BLaER1 (cell line): Measurements from ENCODE around the gene RXYLT1.
A peak's percentile ranks its signal among the peaks of the same experiment; 100 is the strongest.
"Not testable (repeated sequence)": the region's sequence is repeated elsewhere in the genome, so short reads cannot be mapped to it uniquely, and the experiment has no call there.

ENCODE experiments used
- H3K27ac ChIP-seq: shearing (Covaris generic); formaldehyde crosslinking; 2 replicates; pipeline ENCODE4 v1.8.1; 2022
- H3K27me3 ChIP-seq: shearing (Covaris generic); formaldehyde crosslinking; 2 replicates; pipeline ENCODE4 v1.8.1; 2022
- H3K36me3 ChIP-seq: shearing (Covaris generic); formaldehyde crosslinking; 2 replicates; pipeline ENCODE4 v1.8.1; 2022
- H3K4me1 ChIP-seq: shearing (Covaris generic); formaldehyde crosslinking; 2 replicates; pipeline ENCODE4 v1.8.1; 2022
- H3K4me2 ChIP-seq: shearing (Covaris generic); formaldehyde crosslinking; 2 replicates; pipeline ENCODE4 v1.8.1; 2022
- H3K4me3 ChIP-seq: shearing (Covaris generic); formaldehyde crosslinking; 2 replicates; pipeline ENCODE4 v1.8.1; 2022
- H3K9ac ChIP-seq: shearing (Covaris generic); formaldehyde crosslinking; 2 replicates; pipeline ENCODE4 v1.8.1; 2022
- H3K9me3 ChIP-seq: shearing (Covaris generic); formaldehyde crosslinking; 2 replicates; pipeline ENCODE4 v1.8.1; 2022
- H4K20me1 ChIP-seq: shearing (Covaris generic); formaldehyde crosslinking; 2 replicates; pipeline ENCODE4 v1.8.1; 2022
- Cebpa-rat ChIP-seq: shearing (Covaris generic); IDR thresholded peaks from 2 replicates; pipeline ENCODE4 v1.8.1; 2022

The RXYLT1 gene

GRCh38 chr12:63841571-63841970, 61.9 kb downstream of the RXYLT1 start:
- no peaks in the 10 kb centered on the region for H3K27me3 ChIP-seq
- H3K4me1 ChIP-seq, result peaks cover 12% of the 10 kb centered on the region
- H3K4me3 ChIP-seq, result no peak overlapping the region
- H3K9ac ChIP-seq, result no peak overlapping the region
- no peaks in the 10 kb centered on the region for H3K36me3 ChIP-seq
- H3K9me3 ChIP-seq, result no peaks in the 10 kb centered on the region
- H3K4me2 ChIP-seq, result no peak overlapping the region
- no peak for TF ChIP-seq Cebpa-rat
- H3K27ac ChIP-seq, result no peak overlapping the region
- no peaks in the 10 kb centered on the region for H4K20me1 ChIP-seq

DNA sequence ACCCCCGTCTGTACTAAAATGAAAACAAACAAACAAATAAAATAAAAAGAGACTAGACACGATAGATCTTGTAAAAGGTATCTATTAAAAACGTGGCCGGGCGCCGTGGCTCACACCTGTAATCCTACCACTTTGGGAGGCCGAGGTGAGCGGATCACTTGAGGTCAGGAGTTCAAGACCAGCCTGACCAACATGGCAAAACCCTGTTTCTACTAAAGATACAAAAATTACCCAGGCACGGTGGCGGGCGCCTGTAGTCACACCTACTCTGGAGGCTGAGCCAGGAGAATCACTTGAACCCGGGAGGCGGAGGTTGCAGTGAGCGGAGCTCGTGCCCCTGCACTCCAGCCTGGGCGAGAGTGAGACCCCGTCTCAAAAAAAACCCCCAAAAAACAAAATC, 63.0 kb downstream of the RXYLT1 start:
- not testable (repeated sequence) for H3K9me3 ChIP-seq, H3K4me2 ChIP-seq, H4K20me1 ChIP-seq, H3K27ac ChIP-seq, H3K9ac ChIP-seq, H3K27me3 ChIP-seq, H3K4me3 ChIP-seq, H3K36me3 ChIP-seq
- H3K4me1 ChIP-seq, result peaks cover 12% of the 10 kb centered on the region

- Histone ChIP-seq H4K20me1 (no peaks in the 10 kb centered on the region), H3K4me1 (peaks cover 12% of the 10 kb centered on the region), H3K9ac (peak overlapping the region; percentile 85), H3K4me2 (peak overlapping the region; percentile 96), H3K4me3 (peak overlapping the region; percentile 96), H3K36me3 (no peaks in the 10 kb centered on the region), H3K27ac (peak overlapping the region; percentile 58; the same call in 1 of the 2 replicates), H3K9me3 (no peaks in the 10 kb centered on the region), H3K27me3 (no peaks in the 10 kb centered on the region)
- TF ChIP-seq Cebpa-rat, result no peak
Observed at GRCh38 chr12:63843254-63843720, 63.6 kb downstream of the RXYLT1 start.

DNA sequence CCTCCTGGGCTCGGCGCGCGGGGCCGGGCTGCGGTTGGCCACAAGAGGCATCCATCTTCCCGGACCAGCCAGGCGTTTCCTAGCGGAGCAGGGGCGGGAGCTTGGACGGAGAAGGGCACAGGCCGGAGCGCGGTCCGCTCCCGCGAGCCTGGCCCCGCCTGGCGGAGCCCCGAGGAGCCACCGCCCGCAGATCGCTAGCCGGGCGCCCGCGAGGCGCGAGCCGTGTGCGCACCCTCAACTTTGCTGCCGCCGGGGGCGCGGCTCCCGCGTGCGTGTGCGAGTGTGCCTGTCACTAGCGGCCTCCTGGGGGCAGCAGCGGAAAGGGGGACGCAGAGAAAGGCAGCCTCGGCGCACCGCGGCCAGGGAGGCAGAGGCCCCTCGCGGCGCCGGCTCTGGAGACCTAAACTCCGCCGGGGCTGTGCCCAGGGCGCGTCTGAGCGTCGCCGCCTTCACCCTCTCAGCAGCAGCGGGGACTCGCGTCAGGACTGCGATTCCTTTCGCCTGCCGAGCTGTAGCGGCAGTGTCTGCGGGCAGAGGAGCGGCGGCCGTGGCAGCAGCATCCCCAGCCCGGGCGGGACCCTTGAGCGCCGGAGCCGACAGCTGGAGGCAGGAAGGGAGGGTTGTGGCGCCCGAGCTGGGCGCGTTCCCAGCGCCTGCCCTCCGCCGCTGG, 64.1 kb downstream of the RXYLT1 start:
- Histone ChIP-seq H3K36me3 (no peaks in the 10 kb centered on the region), H3K9me3 (no peaks in the 10 kb centered on the region), H3K27me3 (no peaks in the 10 kb centered on the region), H3K27ac (peak overlapping the region; percentile 72; the same call in 1 of the 2 replicates), H3K4me3 (peak overlapping the region; percentile 96), H4K20me1 (no peaks in the 10 kb centered on the region), H3K4me2 (peak overlapping the region; percentile 96), H3K4me1 (peaks cover 12% of the 10 kb centered on the region), H3K9ac (peak overlapping the region; percentile 85)
- no peak for TF ChIP-seq Cebpa-rat

- Histone ChIP-seq H3K27me3 (no peaks in the 10 kb centered on the region), H3K4me3 (peak within 1 kb of the TSS; percentile 96), H3K9me3 (no peaks in the 10 kb centered on the region), H3K9ac (peak within 1 kb of the TSS; percentile 85), H3K4me2 (peak within 1 kb of the TSS; percentile 96), H4K20me1 (no peaks in the 10 kb centered on the region), H3K27ac (peak within 1 kb of the TSS; percentile 72; the same call in 1 of the 2 replicates), H3K36me3 (no peaks in the 10 kb centered on the region), H3K4me1 (peaks cover 12% of the 10 kb centered on the region)
- TF ChIP-seq Cebpa-rat, result no peak
Observed at GRCh38 chr12:63844391-63845341, 65.0 kb downstream of the RXYLT1 start, which contains the start of gene SRGAP1. Gene SRGAP1 (plus strand): TSS chr12:63844700. CDS start chr12:63844817, 117 bp downstream.

GRCh38 chr12:63845726-63846125, 66.0 kb downstream of the RXYLT1 start:
- TF ChIP-seq Cebpa-rat, result no peak
- no peaks in the 10 kb centered on the region for H3K27me3 ChIP-seq
- H3K9ac ChIP-seq, result no peak overlapping the region
- H3K4me2 ChIP-seq, result no peak overlapping the region
- no peaks in the 10 kb centered on the region for H3K9me3 ChIP-seq
- no peaks in the 10 kb centered on the region for H4K20me1 ChIP-seq
- H3K27ac ChIP-seq, result no peak overlapping the region
- H3K4me1 ChIP-seq, result peaks cover 12% of the 10 kb centered on the region
- H3K36me3 ChIP-seq, result no peaks in the 10 kb centered on the region
- no peak overlapping the region for H3K4me3 ChIP-seq

DNA sequence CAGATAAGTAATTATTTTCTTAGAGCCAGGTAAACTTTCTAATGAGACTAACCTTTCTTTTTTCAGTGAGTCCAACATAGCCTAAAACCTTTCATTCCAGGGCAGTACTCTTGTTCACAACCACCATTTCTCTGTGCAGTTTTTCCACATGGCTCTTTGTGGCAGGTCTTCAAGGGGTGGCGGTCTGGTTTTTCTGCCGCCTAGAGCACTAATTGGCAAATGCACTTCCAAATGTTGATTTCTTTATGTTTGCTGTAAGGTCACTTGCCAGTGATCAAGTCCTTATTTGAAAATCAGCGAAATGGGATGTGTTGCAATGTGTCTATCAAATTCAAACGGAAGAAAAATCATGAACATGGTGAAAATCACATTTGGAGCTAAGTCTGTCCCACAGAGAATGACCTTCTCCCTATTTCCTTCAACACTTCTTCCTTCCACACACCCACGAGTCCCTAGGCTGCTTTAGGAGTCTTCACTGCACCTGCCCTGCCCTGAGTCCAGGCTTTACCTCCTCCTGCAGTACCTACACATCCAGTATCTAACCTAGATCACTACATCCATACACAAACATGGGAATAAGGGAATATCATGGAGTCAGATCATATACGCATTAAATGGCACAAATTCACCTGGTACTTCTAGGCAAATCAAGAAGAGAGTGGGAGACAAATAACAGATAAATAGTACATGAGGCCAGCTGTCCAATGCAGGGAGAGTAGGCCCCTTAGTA, 66.7 kb downstream of the RXYLT1 start:
- Histone ChIP-seq H3K27me3 (no peaks in the 10 kb centered on the region), H3K4me2 (no peak overlapping the region), H3K4me1 (peaks cover 12% of the 10 kb centered on the region), H3K9me3 (no peaks in the 10 kb centered on the region), H3K36me3 (no peaks in the 10 kb centered on the region), H3K27ac (no peak overlapping the region), H3K4me3 (no peak overlapping the region), H4K20me1 (no peaks in the 10 kb centered on the region), H3K9ac (no peak overlapping the region)
- no peak for TF ChIP-seq Cebpa-rat

DNA sequence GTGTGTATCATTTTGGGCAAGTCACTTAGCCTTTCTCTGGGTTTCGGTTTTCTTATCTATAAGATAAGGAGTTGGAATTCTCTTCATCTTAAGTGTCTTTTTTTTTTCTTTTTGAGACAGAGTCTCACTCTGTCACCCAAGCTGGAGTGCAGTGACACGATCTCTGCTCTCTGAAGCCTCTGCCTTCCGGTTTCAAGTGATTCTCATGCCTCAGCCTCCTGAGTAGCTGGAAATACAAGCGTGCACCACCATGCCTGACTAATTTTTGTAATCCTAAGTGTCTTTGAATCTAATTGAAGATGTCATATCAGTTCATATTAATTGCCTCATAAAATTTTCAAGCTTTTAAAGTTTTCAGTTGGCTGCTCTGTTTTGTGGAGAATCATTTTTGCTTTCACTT, 68.7 kb downstream of the RXYLT1 start:
- Histone ChIP-seq H4K20me1 (no peaks in the 10 kb centered on the region), H3K9ac (no peak overlapping the region), H3K36me3 (no peaks in the 10 kb centered on the region), H3K27me3 (no peaks in the 10 kb centered on the region), H3K27ac (no peak overlapping the region), H3K4me3 (no peak overlapping the region), H3K9me3 (no peaks in the 10 kb centered on the region), H3K4me2 (no peak overlapping the region), H3K4me1 (peaks cover 9% of the 10 kb centered on the region)
- TF ChIP-seq Cebpa-rat, result no peak

- no peak overlapping the region for H3K9ac ChIP-seq
- no peaks in the 10 kb centered on the region for H3K36me3 ChIP-seq
- H3K4me1 ChIP-seq, result peaks cover 9% of the 10 kb centered on the region
- no peak overlapping the region for H3K27ac ChIP-seq
- H3K4me2 ChIP-seq, result no peak overlapping the region
- no peaks in the 10 kb centered on the region for H3K9me3 ChIP-seq
- no peaks in the 10 kb centered on the region for H4K20me1 ChIP-seq
- no peak overlapping the region for H3K4me3 ChIP-seq
- no peaks in the 10 kb centered on the region for H3K27me3 ChIP-seq
- TF ChIP-seq Cebpa-rat, result no peak
Observed at GRCh38 chr12:63849106-63849620, 69.5 kb downstream of the RXYLT1 start.
